ENCODE measurements around the gene RNF25.
"Not testable (repeated sequence)": the region's sequence is repeated elsewhere in the genome, so short reads cannot be mapped to it uniquely, and the experiment has no call there.

- TF ChIP-seq CTCF (IDR thresholded peaks at IDR 0.05): peak; percentile 17 to 54 (median 50)
- TF ChIP-seq POLR2AphosphoS5 (IDR thresholded peaks at IDR 0.05; ENCODE audit: insufficient read depth in 1 of 2, low read depth in 1 of 2): peak in 1 of 2 donors; percentile 41
- not testable (repeated sequence) for TF ChIP-seq POLR2A (IDR thresholded peaks at IDR 0.05)
Observed at GRCh38 chr2:218687400-218688060, 15.7 kb upstream of the RNF25 start.
